Loucy (cell line): ENCODE data around the gene SCN4A.

ENCODE experiments used
- EZH2phosphoT487 ChIP-seq: fragments of 200-600 bp; IDR thresholded peaks from 2 replicates; pipeline ENCODE4 v1.6.1; 2018; ENCODE audit warnings: antibody characterized with exemption, mild to moderate bottlenecking, moderate library complexity, borderline replicate concordance
- TF ChIP-seq, protein P1 (sequence below): fragments of 200-600 bp; sonication (generic); conservative IDR thresholded peaks from 2 replicates; pipeline ENCODE4 v1.5.1; 2014; ENCODE audit warnings: mild to moderate bottlenecking, antibody characterized with exemption, low read length

- TF ChIP-seq, protein P1, sequence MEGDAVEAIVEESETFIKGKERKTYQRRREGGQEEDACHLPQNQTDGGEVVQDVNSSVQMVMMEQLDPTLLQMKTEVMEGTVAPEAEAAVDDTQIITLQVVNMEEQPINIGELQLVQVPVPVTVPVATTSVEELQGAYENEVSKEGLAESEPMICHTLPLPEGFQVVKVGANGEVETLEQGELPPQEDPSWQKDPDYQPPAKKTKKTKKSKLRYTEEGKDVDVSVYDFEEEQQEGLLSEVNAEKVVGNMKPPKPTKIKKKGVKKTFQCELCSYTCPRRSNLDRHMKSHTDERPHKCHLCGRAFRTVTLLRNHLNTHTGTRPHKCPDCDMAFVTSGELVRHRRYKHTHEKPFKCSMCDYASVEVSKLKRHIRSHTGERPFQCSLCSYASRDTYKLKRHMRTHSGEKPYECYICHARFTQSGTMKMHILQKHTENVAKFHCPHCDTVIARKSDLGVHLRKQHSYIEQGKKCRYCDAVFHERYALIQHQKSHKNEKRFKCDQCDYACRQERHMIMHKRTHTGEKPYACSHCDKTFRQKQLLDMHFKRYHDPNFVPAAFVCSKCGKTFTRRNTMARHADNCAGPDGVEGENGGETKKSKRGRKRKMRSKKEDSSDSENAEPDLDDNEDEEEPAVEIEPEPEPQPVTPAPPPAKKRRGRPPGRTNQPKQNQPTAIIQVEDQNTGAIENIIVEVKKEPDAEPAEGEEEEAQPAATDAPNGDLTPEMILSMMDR = no peak
- TF ChIP-seq EZH2phosphoT487 = no peak
Measured at GRCh38 chr17:64006361-64007088, 33.8 kb upstream of the SCN4A start.
